Activated CD8-positive, alpha-beta memory T cell treated with anti-CD3 and anti-CD28 coated beads, Interleukin-2, amount 50 U/mL, for 1 hour (primary cell): ENCODE results near the gene SYNGR3.
A peak's percentile ranks its signal among the peaks of the same experiment; 100 is the strongest.
"Not testable (repeated sequence)": the region's sequence is repeated elsewhere in the genome, so short reads cannot be mapped to it uniquely, and the experiment has no call there.

ENCODE experiments used
- DNase-seq: peaks from one replicate; pipeline ENCODE4 v3.0.0-alpha.2; 2020; ENCODE audit errors: extremely low read depth

SYNGR3 gene

GRCh38 chr16:1989209-1990100 lies at the start of gene SYNGR3:
Gene SYNGR3 (plus strand): TSS chr16:1989970. CDS start chr16:1990103, 133 bp downstream.
- no peak for DNase-seq

GRCh38 chr16:1940273-1941161 lies 49.3 kb upstream of the SYNGR3 start:
- no peak for DNase-seq

GRCh38 chr16:1941162-1942046 lies 48.4 kb upstream of the SYNGR3 start:
- no peak for DNase-seq

- no peak for DNase-seq
These were observed 47.5 kb upstream of the SYNGR3 start for GRCh38 chr16:1942047-1942809.

- peak; percentile 99 for DNase-seq
These were observed 46.7 kb upstream of the SYNGR3 start, which contains the start of gene MSRB1 for GRCh38 chr16:1942810-1943726. Gene MSRB1 (minus strand): TSS chr16:1943199. CDS start chr16:1943156, 43 bp downstream.

GRCh38 chr16:1944612-1945199 lies 45.1 kb upstream of the SYNGR3 start:
- DNase-seq = no peak

- DNase-seq = no peak
These were observed 44.0 kb upstream of the SYNGR3 start for GRCh38 chr16:1945559-1946391.

- DNase-seq = no peak
These were observed 43.0 kb upstream of the SYNGR3 start for GRCh38 chr16:1946495-1947368.

- DNase-seq = no peak
These were observed 42.5 kb upstream of the SYNGR3 start for GRCh38 chr16:1947369-1947670.

GRCh38 chr16:1949507-1949906 lies 40.3 kb upstream of the SYNGR3 start:
- no peak for DNase-seq

GRCh38 chr16:1950047-1950446 lies 39.7 kb upstream of the SYNGR3 start:
- no peak for DNase-seq

GRCh38 chr16:1950559-1950958 lies 39.2 kb upstream of the SYNGR3 start:
- no peak for DNase-seq

- no peak for DNase-seq
These were observed 36.0 kb upstream of the SYNGR3 start for GRCh38 chr16:1953734-1954133.

GRCh38 chr16:1957434-1958142 lies 32.2 kb upstream of the SYNGR3 start:
- not testable (repeated sequence) for DNase-seq

- DNase-seq = not testable (repeated sequence)
These were observed 31.7 kb upstream of the SYNGR3 start for GRCh38 chr16:1958143-1958491.

- no peak for DNase-seq
These were observed 31.0 kb upstream of the SYNGR3 start for GRCh38 chr16:1958715-1959268.
